GM12878 (cell line): ENCODE data around the gene BPGM. TPM values are rescaled to one million over a fixed set of nuclear protein-coding genes. Genes with fewer than 3 reads are reported as not detected.

ENCODE experiments used
- ATAC-seq: fragments of 200-7000 bp; cut with Tn5 transposase; 3 replicates; pipeline ENCODE4 v1.9.1; 2020; ENCODE audit warnings: mild to moderate bottlenecking, moderate library complexity
- BruUV-seq: library from RNA; stranded (reverse); fragments of 400-500 nt; replicated peaks from 2 replicates; lab custom pipeline; 2021; lab: Mats Ljungman, UMichigan
- CTCF ChIA-PET: fragments of 300-600 bp; sonication (Branson Sonifier 250); formaldehyde crosslinking; extraction: SDS; loops from one replicate; lab custom pipeline; 2021; ENCODE audit warnings: inconsistent platforms; lab: Yijun Ruan, JAX
- POLR2A ChIA-PET: fragments of 350-600 bp; formaldehyde crosslinking; extraction: SDS; loops from one replicate; lab custom pipeline; 2021; ENCODE audit warnings: inconsistent platforms; lab: Charles Lee
- RAD21 ChIA-PET: fragments of 300-600 bp; sonication (Branson Sonifier 250); formaldehyde crosslinking; loops from one replicate; lab custom pipeline; 2023; ENCODE audit warnings: antibody characterized with exemption; ENCODE audit not compliant: unreplicated experiment; lab: Charles Lee
- SMC1A ChIA-PET: fragments of 300-600 bp; sonication (Branson Sonifier 250); formaldehyde crosslinking; loops from one replicate; lab custom pipeline; 2023; ENCODE audit not compliant: unreplicated experiment, uncharacterized antibody; lab: Charles Lee
- DNase-seq: peaks from one replicate; pipeline ENCODE4 v3.0.0-alpha.2; 2011; ENCODE audit warnings: low read depth, low spot score
- FAIRE-seq: peaks from 3 replicates; lab custom pipeline; 2011; peaks lifted over from hg19 to GRCh38; lab: Jason Lieb, UNC
- H2AFZ ChIP-seq: 2 replicates; pipeline ENCODE4 v1.6.0; 2011; ENCODE audit warnings: low read depth, low read length, control low read depth; ENCODE audit not compliant: control insufficient read depth
- H3K27ac ChIP-seq: 2 replicates; pipeline ENCODE4 v1.5.1; 2011; ENCODE audit warnings: control low read depth; ENCODE audit not compliant: control insufficient read depth, insufficient read depth
- H3K27me3 ChIP-seq, 2 experiments: replicated peaks in 1 of 2; 2 replicates each; pipeline versions ENCODE4 v1.6.0 to v1.6.1; 2011; ENCODE audit warnings: low read length in 1 of 2; ENCODE audit not compliant: control insufficient read depth in 2 of 2, insufficient read depth in 2 of 2
- H3K36me3 ChIP-seq, 2 experiments: 2 replicates each; pipeline ENCODE4 v1.5.1; 2011; ENCODE audit warnings: low read length in 1 of 2; ENCODE audit not compliant: control insufficient read depth in 2 of 2, insufficient read depth in 2 of 2
- H3K4me1 ChIP-seq: 2 replicates; pipeline ENCODE4 v1.6.1; 2011; ENCODE audit warnings: mild to moderate bottlenecking, low read length, moderate library complexity, mixed read lengths; ENCODE audit not compliant: control insufficient read depth, insufficient read depth
- H3K4me2 ChIP-seq: 2 replicates; pipeline ENCODE4 v1.6.0; 2011; ENCODE audit warnings: control low read depth; ENCODE audit not compliant: control insufficient read depth, insufficient read depth
- H3K4me3 ChIP-seq: fragments of 200-600 bp; sonication (generic); 2 replicates; pipeline ENCODE4 v1.5.1; 2016
- H3K79me2 ChIP-seq: 2 replicates; pipeline ENCODE4 v1.6.0; 2011; ENCODE audit warnings: low read length; ENCODE audit not compliant: control insufficient read depth, insufficient read depth
- H3K9ac ChIP-seq: 2 replicates; pipeline ENCODE4 v1.8.0; 2011; ENCODE audit warnings: low read length, control low read depth, mixed read lengths; ENCODE audit not compliant: control insufficient read depth, insufficient read depth
- H3K9me3 ChIP-seq: replicated peaks from 3 replicates; pipeline ENCODE4 v1.5.1; 2011; ENCODE audit warnings: mild to moderate bottlenecking, low read length; ENCODE audit not compliant: control insufficient read depth, insufficient read depth
- H4K20me1 ChIP-seq: 2 replicates; pipeline ENCODE4 v1.6.0; 2011; ENCODE audit not compliant: control insufficient read depth, insufficient read depth
- ATF7 ChIP-seq: fragments of 450-650 bp; IDR thresholded peaks from 2 replicates; pipeline ENCODE4 v1.6.1; 2016; ENCODE audit warnings: low read depth, mild to moderate bottlenecking
- BACH1 ChIP-seq: fragments of 450-650 bp; IDR thresholded peaks from 2 replicates; pipeline ENCODE4 v1.6.1; 2017; ENCODE audit warnings: mild to moderate bottlenecking, borderline replicate concordance
- CBX3 ChIP-seq: fragments of 200-600 bp; sonication (generic); IDR thresholded peaks from 2 replicates; pipeline ENCODE4 v1.6.1; 2016; ENCODE audit warnings: low read depth, borderline replicate concordance
- KAT2A ChIP-seq: conservative IDR thresholded peaks from 2 replicates; pipeline ENCODE4 v1.6.1; 2011; ENCODE audit warnings: low read depth, low read length; ENCODE audit not compliant: control insufficient read depth
- KLF5 ChIP-seq: fragments of 450-650 bp; IDR thresholded peaks from 2 replicates; pipeline ENCODE4 v1.6.1; 2014; ENCODE audit warnings: mild to moderate bottlenecking; ENCODE audit not compliant: partially characterized antibody
- PML ChIP-seq: IDR thresholded peaks from 2 replicates; pipeline ENCODE4 v1.6.1; 2012; ENCODE audit warnings: low read length, inconsistent platforms
- RFX5 ChIP-seq: IDR thresholded peaks from 2 replicates; pipeline ENCODE4 v1.6.1; 2011; ENCODE audit warnings: low read depth, low read length, improper control_type of control experiment
- TCF3 ChIP-seq: IDR thresholded peaks from 2 replicates; pipeline ENCODE4 v1.6.1; 2012; ENCODE audit warnings: low read depth, mild to moderate bottlenecking, low read length, borderline replicate concordance; ENCODE audit not compliant: insufficient read depth
- ZBTB33 ChIP-seq: fragments of 450-650 bp; IDR thresholded peaks from 2 replicates; pipeline ENCODE4 v1.6.1; 2017; ENCODE audit warnings: mild to moderate bottlenecking
- WGBS: methylation state at CpG from one replicate; pipeline ENCODE4 v1.1.6; 2016; ENCODE audit warnings: low lambda C conversion rate; ENCODE audit not compliant: insufficient replicate concordance, insufficient coverage; ENCODE audit errors: missing lambda C conversion rate; 5-methylcytosine and 5-hydroxymethylcytosine counted together
- in situ Hi-C: fragments of 300-500 bp; cut with MboI; formaldehyde crosslinking; loops from 9 replicates; pipeline ENCODE4 v1.14.3; 2018; ENCODE audit warnings: mixed read lengths
- intact Hi-C: fragments of 100-400 bp; cut with micrococcal nuclease; formaldehyde crosslinking; loops from one replicate; pipeline ENCODE4 v1.14.2; 2022; ENCODE audit not compliant: unreplicated experiment
- polyA plus RNA-seq, 11 experiments: library from polyadenylated mRNA; depleted of rRNA in 4 of 11; unstranded in 6 of 11; stranded (reverse) in 5 of 11; fragments of >200 nt; fragmentation: Nextera tagmentation in 4 of 11; fragmentation: Illumina TruSeq in 1 of 11; extraction: Ambion mirVana in 4 of 11; extraction: Trizol in 1 of 11; gene quantifications; 1 replicate in 1 of 11; 2 replicates in 10 of 11; pipeline versions ENCODE4 v1.2.1 to v1.2.3, GENCODE V29; 2011 to 2016; ENCODE audit warnings: inconsistent platforms in 2 of 11, missing spikeins in 2 of 11, low read depth in 1 of 11
- total RNA-seq, 4 experiments: library from RNA; depleted of rRNA in 3 of 4; stranded (reverse); fragments of >200 nt in 3 of 4; fragmentation: Illumina TruSeq in 1 of 4; extraction: Trizol in 1 of 4; gene quantifications; 2 replicates each; pipeline versions ENCODE4 v1.2.1 to v1.2.3, GENCODE V29; 2013 to 2021

Gene BPGM
- total and polyA plus RNA-seq, 10 of the 15 experiments (the other 5 are each of a cell fraction or from before 2014, with no cell fraction given), result 9.0 to 20.1 (median 15.2) TPM

- no peak for TF ChIP-seq ZBTB33
These were observed 7.6 kb downstream of the BPGM start (continued) for GRCh38 chr7:134654104-134654775.

DNA sequence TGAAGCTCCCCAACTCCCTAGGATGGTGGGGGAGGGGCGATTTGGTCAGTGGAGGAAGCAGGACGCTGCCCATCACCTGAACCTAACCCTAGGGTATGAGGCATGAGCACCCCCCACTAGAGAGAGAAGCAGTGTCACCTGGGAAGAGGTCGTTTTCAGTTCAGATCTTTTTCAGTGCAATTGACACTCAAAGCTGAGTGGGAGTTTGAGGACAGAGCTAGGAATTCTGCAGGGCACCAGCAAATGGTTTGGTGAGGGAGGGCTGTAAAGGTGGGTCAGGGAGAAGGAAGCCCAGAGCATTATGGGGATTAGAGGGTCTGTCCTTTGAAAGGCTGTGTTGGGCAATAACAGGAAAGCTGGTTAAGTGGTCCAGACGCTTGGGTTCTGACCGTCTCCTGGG, 10.9 kb downstream of the BPGM start:
- Histone ChIP-seq H3K79me2 (no peaks in the 10 kb centered on the region), H2AFZ (no peak overlapping the region), H3K4me3 (no peak overlapping the region), H3K27me3 (no peaks in the 10 kb centered on the region), H3K9ac (no peak overlapping the region), H3K27ac (no peak overlapping the region), H3K4me2 (no peak overlapping the region), H4K20me1 (no peaks in the 10 kb centered on the region), H3K9me3 (peaks cover 6% of the 10 kb centered on the region; the same call in 2 of the 3 replicates), H3K36me3 (peaks cover 0 to 3% of the 10 kb centered on the region in 2 experiments; a peak in 1 of 4 replicates), H3K4me1 (no peaks in the 10 kb centered on the region)
- BruUV-seq, result no TSS peak
- RAD21 ChIA-PET, result interaction anchor here (1.2 kb wide), 1 partner anchor 18 kb away, joined by 3 read pairs; no protein-coding TSS in a partner anchor
- SMC1A ChIA-PET, result interaction anchor here (0.8 to 1.9 kb wide), 6 partner anchors 8 to 23 kb away, joined by 3 to 6 read pairs (median 4); no protein-coding TSS in a partner anchor
- DNase-seq, result no peak
- POLR2A ChIA-PET, result interaction anchor here (2.4 kb wide), 1 partner anchor 9 kb away, joined by 6 read pairs; no protein-coding TSS in a partner anchor
- CTCF ChIA-PET, result interaction anchor here (0.8 to 2.7 kb wide), 6 partner anchors 10 to 91 kb away, joined by 3 to 12 read pairs (median 4); no protein-coding TSS in a partner anchor
- intact Hi-C loops, result no loop called here
- TF ChIP-seq CBX3 (no peak), PML (no peak), RFX5 (no peak), TCF3 (no peak), KLF5 (no peak), ATF7 (no peak), BACH1 (no peak), KAT2A (no peak)
- FAIRE-seq, result no peak
- 34% methylated on average over 5 of the region's 5 CpGs for WGBS
- in situ Hi-C loops, result no loop called here
- no peak for ATAC-seq
